GM19239 (cell line): ENCODE measurements around the gene SLC12A4.
"Not testable (repeated sequence)": the region's sequence is repeated elsewhere in the genome, so short reads cannot be mapped to it uniquely, and the experiment has no call there.

Source experiments
- DNase-seq: peaks from one replicate; pipeline ENCODE4 v3.0.0; 2011; ENCODE audit warnings: low spot score; ENCODE audit not compliant: insufficient read length
- FAIRE-seq: peaks from 2 replicates; lab custom pipeline; 2011; peaks lifted over from hg19 to GRCh38; lab: Jason Lieb, UNC

Gene SLC12A4

DNA sequence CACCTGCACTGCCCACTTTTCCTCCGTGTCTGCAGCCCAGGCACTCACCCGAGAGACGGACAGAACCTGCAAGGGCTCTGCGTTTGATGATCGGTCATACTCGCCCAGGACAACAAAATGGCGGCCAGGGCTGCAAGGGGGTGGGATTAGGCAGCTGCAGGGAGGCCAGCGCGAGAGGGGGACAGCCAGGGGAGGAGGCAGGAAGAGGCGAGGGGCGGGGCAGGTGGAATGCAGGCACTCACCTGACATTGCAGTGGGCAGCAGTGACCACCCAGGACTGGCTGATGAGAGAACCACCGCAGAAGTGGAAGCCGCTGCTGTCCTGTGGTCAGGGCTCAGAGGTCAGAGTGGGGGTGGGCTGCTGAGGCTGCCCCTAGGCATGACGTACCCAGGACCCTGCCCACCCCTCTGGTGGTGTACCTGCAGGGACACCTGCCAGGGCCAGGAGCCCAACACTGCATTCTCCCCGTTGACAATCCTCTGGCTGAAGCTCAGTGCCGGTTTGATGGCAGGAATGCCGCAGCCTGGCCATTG lies 37.7 kb downstream of the SLC12A4 start:
- FAIRE-seq (no peak), DNase-seq (no peak)

DNA sequence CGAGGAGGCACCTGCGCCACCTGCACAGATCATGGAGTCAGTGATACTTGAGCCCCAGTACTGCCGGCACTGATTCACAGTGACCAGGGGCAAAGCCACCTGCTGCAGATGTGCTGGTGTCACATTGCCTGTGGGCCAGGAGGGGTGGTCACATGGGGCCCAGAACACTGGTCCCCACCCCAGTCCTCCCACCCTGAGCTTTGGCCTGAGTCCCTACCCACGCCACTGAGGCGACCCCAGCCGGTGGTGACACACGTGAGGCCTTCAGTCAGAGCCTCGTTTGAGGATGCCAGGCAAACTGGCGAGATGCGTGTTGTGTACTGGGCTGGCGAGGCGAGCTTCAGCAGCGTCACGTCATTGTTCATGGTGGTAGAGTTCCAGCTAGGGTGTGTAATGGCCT lies 38.2 kb downstream of the SLC12A4 start:
- no peak for DNase-seq
- FAIRE-seq, result no peak

DNA sequence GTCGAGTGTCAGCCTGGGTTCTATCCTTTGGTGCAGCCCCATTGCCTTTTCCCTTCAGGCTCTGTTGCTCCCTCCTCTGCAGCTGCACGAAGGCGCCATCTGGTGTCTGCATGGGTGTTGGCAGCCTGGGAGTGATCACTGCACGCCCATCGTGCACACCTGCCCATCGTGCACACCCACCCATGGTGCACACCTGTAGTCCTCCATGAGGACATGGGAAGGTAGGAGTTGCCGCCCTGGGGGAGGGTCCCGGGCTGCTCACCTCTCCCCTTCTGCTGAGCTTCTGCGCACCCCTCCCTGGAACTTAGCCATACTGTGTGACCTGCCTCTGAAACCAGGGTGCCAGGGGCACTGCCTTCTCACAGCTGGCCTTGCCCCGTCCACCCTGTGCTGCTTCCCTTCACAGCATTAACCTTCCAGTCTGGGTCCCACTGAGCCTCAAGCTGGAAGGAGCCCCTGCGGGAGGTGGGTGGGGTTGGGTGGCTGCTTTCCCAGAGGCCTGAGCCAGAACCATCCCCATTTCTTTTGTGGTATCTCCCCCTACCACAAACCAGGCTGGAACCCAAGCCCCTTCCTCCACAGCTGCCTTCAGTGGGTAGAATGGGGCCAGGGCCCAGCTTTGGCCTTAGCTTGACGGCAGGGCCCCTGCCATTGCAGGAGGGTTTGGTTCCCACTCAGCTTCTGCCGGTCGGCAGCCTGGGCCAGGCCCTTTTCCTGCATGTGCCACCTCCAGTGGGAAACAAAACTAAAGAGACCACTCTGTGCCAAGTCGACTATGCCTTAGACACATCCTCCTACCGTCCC lies 39.7 kb downstream of the SLC12A4 start:
- peak; percentile 89 for FAIRE-seq

DNA sequence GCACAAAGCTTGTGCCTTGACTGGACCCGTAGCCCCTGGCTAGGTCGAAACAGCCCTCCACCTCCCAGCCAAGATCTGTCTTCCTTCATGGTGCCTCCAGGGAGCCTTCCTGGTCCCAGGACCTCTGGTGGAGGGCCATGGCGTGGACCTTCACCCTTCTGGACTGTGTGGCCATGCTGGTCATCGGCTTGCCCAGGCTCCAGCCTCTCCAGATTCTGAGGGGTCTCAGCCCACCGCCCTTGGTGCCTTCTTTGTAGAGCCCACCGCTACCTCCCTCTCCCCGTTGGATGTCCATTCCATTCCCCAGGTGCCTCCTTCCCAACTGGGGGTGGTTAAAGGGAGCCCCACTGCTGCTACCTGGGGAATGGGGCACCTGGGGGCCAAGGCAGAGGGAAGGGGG lies 40.3 kb downstream of the SLC12A4 start:
- FAIRE-seq, result no peak
- no peak for DNase-seq

More for the DNA sequence above, 39.7 kb downstream of the SLC12A4 start:
- DNase-seq, result peak; percentile 78

DNA sequence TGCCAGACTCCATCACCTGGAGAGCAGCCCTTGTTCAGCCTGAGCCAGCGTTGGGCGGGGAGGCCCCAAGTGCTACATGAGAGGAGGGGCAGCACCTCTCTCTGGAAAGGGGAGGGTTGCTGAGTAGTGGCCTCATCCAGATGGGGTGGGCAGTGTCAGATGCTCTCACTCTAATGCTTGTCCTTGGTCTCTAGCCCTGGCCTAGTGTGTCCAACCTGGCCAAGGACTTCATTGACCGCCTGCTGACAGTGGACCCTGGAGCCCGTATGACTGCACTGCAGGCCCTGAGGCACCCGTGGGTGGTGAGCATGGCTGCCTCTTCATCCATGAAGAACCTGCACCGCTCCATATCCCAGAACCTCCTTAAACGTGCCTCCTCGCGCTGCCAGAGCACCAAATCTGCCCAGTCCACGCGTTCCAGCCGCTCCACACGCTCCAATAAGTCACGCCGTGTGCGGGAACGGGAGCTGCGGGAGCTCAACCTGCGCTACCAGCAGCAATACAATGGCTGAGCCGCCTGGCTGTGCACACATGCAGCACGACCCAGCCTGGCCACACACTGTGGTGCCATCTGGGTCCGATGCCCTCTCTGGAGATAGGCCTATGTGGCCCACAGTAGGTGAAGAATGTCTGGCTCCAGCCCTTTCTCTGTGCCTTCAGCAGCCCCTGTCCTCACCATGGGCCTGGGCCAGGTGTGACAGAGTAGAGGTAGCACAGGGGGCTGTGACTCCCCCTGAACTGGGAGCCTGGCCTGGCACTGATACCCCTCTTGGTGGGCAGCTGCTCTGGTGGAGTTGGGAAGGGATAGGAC lies 41.1 kb downstream of the SLC12A4 start:
- DNase-seq (no peak), FAIRE-seq (no peak)

DNA sequence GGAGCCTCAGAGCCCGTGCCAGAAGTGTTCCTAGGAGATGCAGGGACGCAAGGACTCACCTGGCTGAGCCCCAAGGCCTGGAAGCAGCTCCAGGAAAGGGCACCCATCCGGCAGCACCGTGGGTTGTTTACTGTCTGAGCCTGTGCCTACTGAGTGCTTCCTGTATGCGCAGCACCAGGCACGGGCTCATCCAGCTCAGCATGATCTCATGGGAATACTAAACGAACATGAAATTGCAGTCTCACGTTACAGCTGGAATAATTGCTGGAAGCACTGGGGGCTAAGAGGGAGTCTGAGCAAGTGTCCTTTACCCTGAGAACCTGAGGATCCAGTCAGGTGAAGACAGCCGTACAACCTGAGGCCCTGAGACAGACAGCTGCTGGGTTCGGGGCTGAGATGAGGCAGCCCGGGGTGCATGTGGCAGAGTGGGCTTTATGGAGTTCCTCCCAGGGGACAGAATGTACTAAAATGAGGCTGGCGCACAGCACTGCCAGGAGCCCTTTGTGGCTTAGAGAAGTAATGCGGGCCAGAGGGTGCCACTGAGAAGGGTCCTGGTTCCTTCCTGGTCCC lies 42.2 kb downstream of the SLC12A4 start:
- no peak for DNase-seq
- no peak for FAIRE-seq

DNA sequence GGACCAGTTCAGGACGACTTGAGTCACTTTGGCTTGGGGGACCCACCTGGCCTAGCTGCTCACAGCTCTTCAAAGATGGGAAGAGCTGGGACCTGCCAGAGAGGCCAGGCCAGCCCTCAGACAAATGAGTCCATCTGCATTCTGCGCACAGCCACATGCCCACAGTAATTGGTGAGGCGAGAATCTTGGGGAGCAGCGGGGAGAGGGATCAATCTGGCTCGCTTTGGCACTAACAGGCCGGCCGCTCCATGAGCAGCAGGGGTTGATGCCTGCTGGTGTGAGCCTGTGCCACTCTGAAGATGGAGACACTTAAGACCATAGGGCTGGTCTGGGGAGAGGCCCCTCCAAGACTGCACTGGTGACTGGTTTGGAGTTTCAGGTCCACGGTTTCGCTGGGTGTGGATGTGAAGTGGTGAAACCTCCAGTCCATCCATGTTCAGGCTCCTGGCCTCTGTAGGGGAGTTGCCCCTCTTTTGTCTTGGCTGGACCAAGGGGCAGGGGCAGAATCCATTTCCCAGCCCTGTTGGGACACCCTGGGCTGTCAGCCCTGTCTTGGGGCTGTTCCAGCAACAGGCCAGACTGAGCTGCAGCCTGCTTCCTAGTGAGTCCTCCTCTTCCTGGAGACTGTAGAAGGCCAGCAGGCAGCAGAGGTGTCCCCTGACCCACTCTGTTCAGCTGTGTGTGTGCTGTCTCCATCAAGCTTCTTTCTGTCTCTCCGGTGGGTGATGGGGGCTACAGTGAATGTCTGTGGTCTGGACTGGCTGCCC lies 44.1 kb downstream of the SLC12A4 start:
- FAIRE-seq, result no peak
- DNase-seq, result no peak

DNA sequence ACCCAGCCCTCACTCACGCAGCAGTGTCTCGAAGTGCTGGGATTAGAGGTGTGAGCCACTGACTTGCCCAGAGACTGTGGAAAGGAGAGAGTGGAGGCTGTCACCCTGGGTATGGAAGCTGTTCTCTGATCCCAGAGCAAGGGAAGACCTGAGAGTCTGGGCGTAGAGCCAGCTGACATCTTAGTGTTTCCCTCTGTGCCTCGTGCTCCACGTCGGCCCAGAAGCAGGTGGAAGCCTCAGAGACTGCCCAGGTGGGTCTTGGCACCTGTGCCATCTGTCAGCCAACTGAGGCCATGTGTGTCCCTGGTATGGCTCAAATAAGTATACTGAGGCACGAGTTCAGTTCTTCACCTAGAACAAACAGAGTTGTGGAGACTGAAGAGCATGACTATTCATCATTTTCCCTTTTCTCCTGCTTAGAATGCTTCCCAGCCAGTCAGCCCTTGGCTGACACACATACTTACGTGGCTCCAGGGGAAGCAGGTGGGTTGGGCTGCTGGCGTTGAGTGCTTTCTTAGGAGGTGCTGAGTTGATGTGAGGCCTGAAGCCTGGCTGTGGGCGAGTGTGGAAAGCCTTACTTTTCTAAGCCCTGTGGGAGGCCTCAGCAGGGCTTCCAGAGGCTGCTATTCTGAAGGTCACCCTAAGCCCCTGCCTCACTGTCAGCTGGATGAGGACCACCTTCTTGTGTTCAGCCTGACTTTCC lies 44.9 kb downstream of the SLC12A4 start:
- no peak for FAIRE-seq
- DNase-seq, result no peak

DNA sequence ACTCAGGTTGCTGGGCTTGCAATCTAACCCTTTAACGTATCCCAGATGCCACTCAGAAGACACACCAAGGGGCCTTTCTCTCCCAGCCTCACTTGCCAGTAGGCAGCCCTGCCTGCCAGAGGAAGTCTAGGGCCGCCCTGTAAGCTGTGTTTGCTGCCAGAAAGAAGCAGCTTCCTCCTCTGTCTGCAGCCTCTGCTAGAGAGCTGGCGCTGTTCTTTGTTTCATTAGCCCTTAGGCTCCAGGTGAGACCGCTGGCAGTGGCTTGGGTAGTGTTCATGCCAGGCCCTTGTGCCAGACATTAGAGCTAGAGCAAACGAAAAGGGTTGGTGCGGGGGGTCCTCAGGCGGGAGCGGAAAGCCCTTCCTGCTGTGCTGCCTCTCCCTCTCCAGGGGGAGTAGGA lies 45.7 kb downstream of the SLC12A4 start:
- DNase-seq, result no peak
- FAIRE-seq, result no peak

DNA sequence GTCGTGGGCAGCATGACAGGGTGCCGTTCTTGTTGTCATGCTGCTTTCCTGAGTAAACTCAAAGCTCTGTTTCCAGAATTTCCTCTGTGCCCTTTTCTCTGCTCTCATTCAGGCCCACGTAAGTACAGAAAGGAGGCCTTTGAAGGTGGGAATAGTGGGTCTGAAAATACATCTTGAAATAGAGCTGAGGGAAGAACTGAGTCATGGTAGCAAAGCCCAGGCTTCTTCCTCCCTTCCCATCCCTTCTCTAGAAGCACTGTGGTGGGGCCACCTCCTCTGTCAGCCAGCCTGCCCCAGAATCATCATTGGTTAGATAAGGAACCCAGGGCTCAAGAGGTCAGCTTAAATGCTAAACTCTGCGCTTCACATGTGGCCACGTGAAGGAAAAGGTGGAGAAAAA lies 46.2 kb downstream of the SLC12A4 start:
- no peak for FAIRE-seq
- no peak for DNase-seq

DNA sequence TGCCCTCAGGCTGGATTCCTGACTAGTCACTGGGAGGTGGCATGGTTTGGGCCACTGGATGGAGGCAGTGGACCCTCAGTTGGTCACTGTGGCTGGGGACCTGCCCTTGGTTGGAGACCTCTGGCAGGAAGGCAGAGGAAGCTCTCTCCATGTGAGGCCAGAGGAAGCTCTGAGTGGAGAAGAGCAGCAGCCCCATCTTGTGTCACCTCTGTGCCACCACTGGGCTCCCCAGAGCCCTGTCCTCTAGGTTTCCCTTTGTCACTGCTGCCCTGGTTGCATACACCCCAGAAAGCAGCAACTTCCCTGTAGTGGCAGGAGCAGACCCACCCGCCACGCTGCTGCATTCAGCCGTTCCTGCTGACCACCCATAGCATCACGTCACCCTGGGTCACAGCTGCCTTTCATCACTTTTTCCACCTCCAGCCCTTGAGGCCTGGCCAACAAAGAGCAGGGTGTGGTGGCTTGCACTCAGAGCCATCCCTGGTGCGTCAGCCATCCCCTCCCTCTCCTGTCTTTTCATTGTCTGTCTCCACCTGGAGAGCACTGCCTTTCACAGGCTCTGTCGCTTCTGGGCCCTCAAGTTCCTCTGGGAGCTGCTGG lies 48.7 kb downstream of the SLC12A4 start:
- FAIRE-seq, result no peak

DNA sequence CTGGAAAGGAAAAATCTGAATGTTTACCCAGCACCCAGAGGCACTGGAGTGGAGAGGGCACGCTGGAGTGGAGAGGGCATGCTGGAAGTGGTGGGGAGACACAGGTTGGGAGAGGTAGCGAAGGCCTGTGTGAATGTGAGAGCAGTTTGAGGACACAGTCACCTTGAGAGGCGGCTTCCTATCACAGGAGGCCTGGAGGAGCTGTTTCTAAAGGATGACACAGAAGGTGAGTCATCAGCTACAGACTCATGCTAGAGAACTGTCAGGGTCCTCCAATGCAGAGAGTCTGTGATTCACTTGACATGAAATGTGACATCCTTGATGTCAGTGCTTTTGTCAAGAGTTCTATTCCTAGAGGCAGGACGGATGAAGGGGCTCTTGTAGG lies 50.6 kb downstream of the SLC12A4 start:
- FAIRE-seq (no peak), DNase-seq (no peak)

More for the DNA sequence above, 48.7 kb downstream of the SLC12A4 start:
- no peak for DNase-seq

DNA sequence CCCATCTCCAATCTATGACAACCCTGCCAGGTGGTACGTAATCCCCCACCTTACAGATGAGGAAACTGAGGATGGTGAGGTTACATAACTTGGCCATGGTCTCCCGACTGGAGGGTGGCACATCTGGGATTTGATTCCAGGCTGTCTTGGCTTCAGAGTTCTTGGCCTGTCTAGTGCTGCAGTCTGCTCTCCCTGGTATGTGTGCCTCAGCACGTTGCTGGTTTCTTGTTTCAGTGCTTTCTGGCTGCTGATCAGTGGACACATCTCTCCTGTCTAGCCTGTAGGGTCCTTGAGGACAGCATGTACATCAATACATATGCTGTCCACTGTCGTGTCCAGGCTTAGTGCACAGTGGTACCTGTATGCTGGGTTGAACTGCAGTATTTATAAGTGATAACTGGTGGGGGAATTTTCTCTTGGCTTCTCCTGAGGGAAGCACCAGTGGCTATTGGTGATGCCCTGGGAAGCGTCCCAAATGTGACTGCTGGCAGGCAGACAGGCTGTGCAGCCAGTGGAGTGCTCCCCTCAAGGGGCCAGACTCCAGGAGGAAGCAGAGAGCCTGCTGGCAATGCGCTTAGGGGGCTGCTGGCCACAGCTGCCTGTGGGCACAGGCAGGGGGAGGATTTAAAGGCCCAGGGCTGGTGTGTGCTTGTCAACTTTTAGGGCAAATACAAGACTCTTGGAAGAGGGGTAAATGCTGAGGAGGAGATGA lies 51.1 kb downstream of the SLC12A4 start:
- no peak for FAIRE-seq
- no peak for DNase-seq

DNA sequence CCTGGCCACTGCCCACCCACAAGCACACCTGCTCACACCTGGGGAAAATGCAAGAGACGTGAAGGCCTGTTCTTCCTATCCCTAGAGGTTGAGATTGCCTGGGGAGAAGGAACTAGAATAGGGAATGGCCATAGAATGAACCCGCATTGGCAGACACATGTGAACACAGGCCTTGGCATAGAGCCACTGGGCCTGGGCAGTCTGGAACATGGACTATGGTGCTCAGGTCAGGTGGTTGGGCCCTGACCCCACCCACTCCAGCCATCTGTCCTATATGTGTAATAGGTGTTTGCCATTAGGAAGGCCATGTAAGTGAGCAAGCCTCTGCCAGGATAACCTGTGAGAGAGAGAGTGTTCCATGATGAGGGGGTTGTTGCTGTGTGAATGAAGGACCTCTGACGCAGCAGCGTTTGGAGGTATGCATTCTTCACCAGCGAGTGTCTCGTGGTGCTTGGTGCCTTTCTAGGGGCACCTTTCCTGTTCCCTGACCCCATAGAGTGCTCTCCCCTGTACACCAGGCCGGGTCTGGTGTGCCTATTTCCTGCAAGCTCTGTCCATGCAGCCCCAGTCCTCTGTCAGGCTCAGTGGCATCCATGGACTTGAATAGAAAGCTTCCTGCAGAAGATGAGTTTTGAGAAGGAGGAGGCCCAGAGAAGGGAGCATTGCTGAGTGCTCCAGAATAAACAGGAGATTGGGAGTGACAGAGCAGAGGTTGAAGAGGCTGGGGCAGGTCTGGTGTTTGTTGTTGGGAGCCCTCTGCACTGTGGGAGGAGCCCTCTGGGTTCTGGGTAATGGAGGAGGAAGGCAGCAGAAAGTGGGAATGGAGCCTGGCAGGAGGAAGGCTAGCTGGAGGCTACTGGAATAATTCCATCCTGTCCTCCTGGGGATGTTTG lies 52.4 kb downstream of the SLC12A4 start:
- no peak for FAIRE-seq
- no peak for DNase-seq

DNA sequence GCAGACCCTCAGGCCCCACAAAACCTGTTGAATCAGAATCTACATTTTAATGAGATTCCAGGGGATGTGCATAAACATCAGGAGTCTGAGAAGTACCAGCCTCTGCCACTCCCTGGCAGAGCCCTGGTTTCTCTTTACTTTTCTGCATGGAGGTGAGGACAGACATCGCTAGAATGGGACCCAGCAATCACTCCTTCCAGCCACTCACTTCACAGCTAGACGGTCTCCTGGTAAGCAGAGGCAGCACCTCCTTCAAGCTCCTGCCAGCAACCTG lies 53.0 kb downstream of the SLC12A4 start:
- not testable (repeated sequence) for FAIRE-seq, DNase-seq

DNA sequence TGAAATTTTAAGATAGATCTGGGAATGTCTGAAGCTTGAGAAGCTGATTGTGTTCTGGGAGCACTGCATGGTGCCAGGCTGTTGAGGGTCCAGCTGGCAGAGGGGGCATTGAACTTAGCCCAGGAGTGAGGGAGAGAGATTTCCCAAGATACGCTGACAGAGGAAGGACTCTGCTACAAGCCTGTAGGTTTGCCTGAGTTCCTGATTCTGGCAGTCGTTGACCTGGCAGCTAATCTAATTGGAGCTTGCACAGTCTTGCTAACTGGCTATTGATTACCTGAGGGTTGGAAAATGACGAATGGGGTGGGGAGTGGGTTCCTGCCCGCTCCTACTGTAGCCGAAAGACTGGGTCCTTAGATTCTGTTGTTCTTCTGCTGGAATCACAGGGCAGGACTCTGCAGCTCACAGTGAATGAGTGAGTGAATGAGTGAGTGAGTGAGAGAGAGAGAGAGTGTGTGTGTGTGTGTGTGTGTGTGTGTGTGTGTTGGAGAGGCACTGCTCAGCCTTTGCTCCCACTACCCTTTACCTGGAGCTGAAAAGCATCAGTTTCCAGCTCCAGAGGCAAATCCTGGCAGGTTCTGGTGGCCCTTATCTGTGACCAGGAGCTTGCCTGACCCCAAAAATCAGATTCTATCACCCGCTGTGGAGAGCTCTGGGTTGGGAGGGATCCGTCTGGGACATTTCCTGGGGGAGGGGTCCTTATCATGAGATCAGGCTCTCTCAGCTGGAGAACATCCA lies 53.5 kb downstream of the SLC12A4 start:
- no peak for DNase-seq
- no peak for FAIRE-seq

DNA sequence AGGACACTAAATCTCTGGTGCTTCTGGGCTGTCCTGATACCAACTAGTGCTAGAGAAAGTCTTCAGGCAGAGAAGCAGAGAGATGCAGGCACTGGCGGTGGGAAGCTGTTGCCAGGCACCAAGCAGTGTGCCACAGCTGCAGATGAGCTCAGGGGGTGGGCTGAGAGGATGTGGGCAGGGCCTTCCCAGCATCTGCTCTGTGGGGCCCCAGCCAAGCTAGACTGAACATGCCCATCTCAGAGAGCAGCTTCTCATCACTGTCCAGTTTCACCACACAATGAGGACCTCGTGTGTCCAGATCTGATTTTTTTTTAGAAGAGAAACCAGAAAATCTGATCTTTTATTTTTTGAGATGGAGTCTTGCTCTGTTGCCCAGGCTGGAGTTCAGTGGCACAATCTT lies 58.3 kb downstream of the SLC12A4 start:
- no peak for DNase-seq
- no peak for FAIRE-seq
